Dedifferentiated amniotic fluid mesenchymal stem cell (primary cell): ENCODE results near the gene KRTAP10-9.
"Not testable (repeated sequence)": the region's sequence is repeated elsewhere in the genome, so short reads cannot be mapped to it uniquely, and the experiment has no call there.

ENCODE experiments used
- DNase-seq: peaks from one replicate; pipeline ENCODE4 v3.0.0-alpha.2; 2016; ENCODE audit errors: extremely low spot score

KRTAP10-9 gene

DNA sequence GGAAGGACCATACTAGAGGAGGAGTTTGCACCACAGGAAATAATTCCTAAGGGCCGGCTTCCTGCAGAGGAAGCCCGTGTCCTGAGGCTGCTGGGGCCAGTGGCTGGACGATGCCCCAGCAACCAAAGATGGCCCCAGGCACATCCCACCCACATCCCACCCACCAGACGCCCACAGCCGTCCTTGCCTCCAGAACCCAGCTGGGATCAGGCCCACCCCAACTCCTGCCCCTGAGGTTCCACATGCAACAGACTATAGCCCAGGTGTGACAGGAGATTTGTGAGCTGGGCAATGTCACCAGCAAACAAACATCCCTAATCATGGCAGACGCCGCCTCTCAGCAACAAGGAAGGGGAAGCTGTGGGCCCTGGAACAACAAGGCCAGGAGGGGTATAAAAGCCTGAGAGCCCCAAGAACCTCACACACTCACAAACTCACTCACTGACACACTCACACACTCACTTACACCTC lies at the start of gene KRTAP10-9:
KRTAP10-9 (plus strand) TSS at position 421 of the 471 bp plus-strand sequence. CDS start 79 bp downstream, outside the sequence.
- DNase-seq: no peak

DNA sequence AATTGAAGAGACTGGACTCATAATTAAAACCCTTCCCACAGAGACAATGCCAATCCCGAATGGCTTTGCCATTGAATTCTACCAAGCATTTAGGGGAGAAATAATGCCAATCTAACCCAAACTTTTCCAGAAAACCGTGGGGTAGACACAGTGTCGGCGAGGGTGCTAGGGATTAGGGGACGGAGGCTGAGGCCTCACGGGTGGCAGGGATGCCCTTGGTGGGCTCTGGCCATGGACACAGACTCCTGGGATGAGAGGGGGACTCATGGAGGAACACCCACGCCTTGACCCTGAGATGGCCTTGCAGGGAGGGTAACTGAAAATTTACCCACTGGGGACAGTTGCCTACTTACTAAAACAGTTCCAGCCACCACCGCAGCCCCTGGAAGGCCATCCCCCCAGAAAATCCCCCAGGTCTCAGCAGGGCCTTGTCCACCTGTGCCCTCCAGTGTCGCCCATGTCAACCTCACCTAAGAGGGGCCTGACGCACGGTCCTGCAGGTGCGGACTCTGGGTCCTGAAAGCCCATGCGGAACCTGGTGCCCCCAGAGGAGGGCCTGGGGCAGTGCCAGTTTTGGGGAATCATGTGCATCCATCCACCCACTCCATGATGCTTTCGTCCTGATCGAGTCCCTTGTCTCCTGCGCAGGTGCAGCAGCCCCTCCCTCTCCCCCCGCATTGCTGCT lies 48.4 kb upstream of the KRTAP10-9 start:
- DNase-seq: no peak

DNA sequence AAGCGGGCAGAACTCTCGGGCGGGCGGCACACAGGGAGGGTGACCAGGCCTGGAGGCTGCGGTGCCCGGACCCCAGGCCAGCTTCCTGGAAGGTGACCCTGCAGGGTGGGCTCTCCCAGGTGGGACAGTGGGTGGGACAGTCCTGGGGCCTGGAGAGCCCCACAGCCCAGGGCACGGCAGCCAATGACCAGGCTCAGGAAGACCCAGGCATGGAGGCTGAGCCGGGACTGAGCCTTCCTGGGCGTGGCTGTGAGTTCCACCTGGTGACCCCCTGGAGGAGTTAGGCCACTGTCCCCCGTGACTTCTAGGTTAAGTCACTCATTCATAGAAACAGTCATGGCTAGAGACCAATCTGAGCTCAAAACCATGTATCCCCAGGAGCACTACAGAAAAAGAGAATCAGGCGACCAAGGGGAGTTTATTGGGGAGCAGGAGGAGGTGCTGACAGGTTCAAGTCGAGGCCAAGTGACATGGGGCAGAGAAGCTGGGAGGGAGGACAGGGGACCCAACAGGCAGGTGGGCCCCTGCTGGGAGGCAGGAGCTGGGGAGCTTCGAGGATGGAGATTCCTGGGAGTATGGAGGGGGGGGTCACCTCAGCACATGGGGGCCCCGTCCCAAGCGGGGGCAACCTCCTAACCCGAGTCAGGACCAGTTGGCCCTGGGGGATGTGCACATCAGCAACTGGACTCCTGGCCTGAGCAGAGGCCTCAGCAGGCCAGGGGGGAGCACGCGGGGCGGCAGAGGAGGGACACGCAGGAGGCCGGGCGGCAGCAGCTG lies 47.6 kb upstream of the KRTAP10-9 start:
- no peak for DNase-seq

- no peak for DNase-seq
Measured at GRCh38 chr21:44579833-44580144, 47.1 kb upstream of the KRTAP10-9 start.

- DNase-seq: not testable (repeated sequence)
Measured at GRCh38 chr21:44580231-44580821, 46.6 kb upstream of the KRTAP10-9 start, which contains the start of gene KRTAP10-5. KRTAP10-5 (minus strand) TSS chr21:44580604; CDS start chr21:44580578, 26 bp downstream.

DNA sequence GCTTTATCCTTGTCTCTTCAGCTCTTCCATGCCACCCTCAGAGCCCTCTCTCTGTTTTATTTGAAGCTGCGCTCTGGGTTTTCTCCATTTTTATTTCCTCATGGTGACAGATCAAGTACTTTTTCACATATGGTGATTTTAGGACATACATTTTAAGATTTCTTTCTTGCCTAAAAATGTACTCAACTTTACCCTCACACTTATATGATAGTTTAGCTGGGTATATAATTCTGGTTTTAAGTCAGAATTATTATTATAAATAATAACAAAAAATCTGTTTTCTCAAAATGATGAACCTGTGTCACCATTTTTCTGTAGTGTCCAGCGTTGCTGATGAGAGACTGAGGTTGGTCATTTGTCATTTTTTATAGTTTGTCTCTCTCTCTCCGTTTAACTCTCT lies 45.7 kb upstream of the KRTAP10-9 start:
- no peak for DNase-seq

DNA sequence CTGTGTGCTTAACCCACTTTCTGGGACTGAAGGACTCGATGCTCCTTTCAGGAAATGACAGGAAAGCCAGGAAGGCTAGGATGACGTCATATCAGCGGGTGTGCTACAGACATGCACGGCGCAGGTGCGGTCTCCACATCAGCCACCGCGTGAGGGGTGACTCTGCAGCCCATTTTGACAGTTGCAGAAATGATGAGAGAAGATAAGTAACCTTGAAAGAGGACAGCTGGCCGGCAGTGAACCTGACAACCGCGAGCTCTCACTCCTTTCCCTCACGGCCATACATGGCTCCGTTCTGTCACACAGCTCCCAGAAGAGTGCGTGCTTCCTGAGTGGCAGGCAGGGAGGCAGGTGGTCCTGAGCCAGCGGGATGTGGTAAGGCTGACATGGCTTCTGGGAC lies 44.8 kb upstream of the KRTAP10-9 start:
- no peak for DNase-seq

- DNase-seq: no peak
Measured at GRCh38 chr21:44583089-44583799, 43.6 kb upstream of the KRTAP10-9 start.

GRCh38 chr21:44583800-44584147 lies 43.1 kb upstream of the KRTAP10-9 start:
- no peak for DNase-seq

DNA sequence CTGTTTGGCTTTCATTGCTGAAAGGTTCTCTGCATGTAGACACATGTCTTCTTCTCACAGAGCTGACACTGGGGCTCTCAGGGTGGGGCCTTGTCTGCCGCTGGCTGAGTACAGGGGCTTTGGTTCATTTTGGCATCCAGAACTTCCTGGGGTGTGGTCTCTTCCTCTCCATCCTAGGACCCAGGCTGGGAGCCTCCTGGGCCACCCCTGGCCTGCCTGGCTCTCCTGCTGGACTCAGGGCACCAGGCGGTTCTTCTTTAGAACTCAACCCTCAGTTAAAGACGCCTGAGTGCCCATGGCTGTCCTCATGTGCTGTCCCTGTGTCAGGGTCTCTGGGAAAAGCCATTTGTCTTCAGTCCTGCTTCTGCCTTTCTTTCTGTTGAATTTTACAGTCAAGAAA lies 41.0 kb upstream of the KRTAP10-9 start:
- no peak for DNase-seq

- no peak for DNase-seq
Measured at GRCh38 chr21:44589094-44589493, 37.8 kb upstream of the KRTAP10-9 start.

DNA sequence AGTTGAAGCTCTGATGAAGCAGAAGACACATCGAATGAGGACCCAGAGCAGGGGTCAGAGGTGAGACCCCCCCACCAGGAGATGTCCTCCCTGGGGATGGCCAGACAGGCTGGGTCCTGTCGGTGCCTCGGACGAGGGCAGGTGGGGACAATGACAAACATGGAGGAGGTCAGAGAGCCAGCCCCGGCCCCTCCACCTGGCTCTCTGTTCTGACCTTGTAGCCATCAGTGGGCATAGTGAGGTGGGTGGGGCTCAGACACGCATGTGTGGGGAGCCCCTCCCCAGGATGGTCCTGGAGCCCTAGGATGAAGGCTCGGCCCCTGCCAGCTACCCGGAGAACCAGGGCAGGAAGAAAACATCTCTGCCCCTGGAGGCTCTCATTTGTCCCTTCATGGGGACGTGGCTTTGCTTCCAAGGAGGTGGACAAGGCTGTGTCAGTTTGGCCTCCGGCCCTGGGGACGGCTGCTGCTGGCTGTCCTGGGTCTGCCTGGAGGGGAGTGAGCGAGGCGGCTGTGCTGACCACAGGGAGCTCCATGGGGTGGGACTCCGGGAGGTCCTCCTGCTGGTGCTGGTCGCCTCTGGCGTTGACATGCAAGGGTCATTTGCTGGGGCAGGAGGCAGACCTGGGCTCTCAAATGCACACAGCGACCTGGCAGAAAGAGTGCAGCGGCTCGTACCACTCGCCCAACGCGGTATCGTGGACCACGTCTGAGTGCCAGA lies 37.1 kb upstream of the KRTAP10-9 start:
- DNase-seq: no peak

DNA sequence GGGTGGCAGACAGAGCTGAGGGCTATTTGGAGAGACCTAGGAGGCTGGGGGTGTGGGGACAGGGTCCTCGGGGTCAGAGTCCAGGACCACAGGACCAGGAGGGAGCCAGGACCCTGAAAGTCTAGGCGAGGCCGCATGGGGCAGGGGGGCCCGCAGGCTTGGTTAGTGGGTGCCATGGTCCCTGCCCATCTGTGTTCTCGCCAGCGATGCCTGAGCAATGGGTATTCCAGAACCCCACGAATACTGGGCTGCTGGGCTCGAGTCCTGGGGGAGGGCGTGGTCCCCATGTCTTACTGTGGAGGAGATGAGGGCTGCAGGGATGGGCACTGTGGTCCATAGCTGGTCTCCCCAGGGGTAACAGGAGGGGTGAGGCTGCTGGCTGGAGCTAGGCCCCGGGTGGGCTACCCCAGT lies 36.6 kb upstream of the KRTAP10-9 start:
- no peak for DNase-seq

GRCh38 chr21:44590897-44591800 lies 35.7 kb upstream of the KRTAP10-9 start:
- DNase-seq: not testable (repeated sequence)

- not testable (repeated sequence) for DNase-seq
Measured at GRCh38 chr21:44591801-44592130, 35.1 kb upstream of the KRTAP10-9 start.

DNA sequence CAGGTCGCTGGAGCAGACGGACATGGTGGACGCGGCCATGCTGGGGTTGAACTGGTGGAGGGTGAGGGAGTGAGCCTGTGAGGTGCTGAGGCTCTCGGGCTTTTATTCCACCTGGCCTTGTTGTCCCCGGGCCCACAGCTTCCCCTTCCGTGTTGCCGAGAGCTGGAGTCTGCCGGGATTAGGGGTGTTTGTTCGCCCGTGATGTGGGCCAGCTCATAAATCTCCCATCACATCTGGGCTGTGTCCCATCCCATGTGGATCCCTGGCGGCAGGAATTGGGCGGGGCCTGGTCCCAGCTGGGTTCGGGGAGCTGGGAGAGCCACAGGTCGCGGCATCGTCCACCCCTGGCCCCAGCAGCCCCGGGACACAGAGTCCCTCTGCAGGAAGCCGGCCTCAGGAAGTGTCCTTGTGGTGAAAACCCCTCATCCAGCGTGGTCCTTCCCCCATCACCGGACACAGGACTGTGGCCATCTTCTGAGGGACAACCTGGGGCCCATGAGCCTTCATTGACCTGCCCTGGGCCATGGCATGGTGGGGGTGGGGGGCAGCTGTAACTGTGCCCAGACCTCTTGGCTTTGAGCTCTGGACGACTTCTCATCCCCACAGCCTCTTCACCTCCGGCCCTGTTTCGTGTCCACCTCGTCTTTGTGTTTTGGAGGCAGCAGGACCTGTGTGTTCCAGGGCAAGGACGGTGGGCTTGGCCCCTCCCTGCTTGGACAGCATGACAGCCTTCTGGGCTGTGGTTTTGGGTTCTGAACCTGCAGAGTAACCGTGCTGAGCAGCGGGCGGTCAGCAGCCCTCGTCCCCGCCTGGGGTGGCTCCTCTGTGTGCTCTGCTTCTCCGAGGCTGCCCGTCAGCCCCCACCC lies 34.2 kb upstream of the KRTAP10-9 start, which contains the start of gene KRTAP10-6:
KRTAP10-6 (minus strand) TSS at position 60 of the 866 bp plus-strand sequence; CDS start at position 39, 21 bp downstream.
- no peak for DNase-seq

- no peak for DNase-seq
Measured at GRCh38 chr21:44593598-44594405, 33.1 kb upstream of the KRTAP10-9 start.

DNA sequence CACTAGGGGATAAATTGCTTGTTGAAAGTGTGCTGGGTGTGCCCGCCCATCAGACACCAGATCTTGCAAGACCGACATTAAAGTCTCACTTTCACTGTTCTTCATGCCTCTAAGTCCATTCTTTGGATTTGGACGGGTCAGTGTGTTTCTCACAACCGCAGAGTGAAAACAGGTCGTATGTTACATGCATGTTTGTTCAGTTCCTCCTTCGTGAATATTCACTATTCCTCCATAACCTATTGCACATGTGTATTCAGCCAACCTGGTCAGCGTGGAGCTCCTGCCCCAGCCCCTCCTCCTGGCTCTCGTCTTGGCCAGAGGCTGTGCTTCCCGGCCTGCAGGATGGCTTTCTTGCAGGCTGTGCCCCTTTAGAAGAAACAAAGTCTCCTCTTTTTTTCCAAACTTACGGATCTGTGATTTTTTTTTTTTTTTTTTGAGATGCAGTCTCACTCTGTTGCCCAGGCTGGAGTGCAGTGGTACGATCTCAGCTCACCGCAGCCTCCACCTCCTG lies 32.4 kb upstream of the KRTAP10-9 start:
- DNase-seq: no peak
